OCI-LY7 (cell line): ENCODE measurements around the gene OR6J1.
A peak's percentile ranks its signal among the peaks of the same experiment; 100 is the strongest.

ENCODE experiments used
- EZH2phosphoT487 ChIP-seq: fragments of 200-600 bp; sonication (generic); IDR thresholded peaks from 2 replicates; pipeline ENCODE4 v1.6.1; 2018; ENCODE audit warnings: low read depth, borderline replicate concordance, mild to moderate bottlenecking, mixed run types, antibody characterized with exemption, low read length, moderate library complexity, mixed read lengths
- TF ChIP-seq, protein P1 (sequence below): fragments of 200-600 bp; sonication (generic); conservative IDR thresholded peaks from 2 replicates; pipeline ENCODE4 v1.5.1; 2014; ENCODE audit warnings: mild to moderate bottlenecking, antibody characterized with exemption, low read length, moderate library complexity, mixed read lengths

DNA sequence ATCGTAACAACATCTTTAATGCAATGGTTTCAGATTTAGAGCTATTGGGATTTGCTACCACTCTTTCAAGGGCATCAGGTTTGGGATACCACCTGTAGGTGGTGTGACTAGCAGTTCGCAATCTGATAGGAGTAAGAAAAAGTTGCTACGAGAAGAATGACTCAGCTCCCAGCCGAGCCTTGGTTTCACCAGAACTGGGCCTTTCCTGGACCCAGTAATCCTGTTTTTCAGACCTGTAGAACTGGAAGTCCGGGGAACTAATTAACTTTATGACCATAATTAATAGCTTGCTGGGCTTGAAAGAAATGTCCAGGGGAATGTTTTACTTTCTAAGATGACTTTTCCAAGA, 45.3 kb downstream of the OR6J1 start:
- TF ChIP-seq, protein P1, sequence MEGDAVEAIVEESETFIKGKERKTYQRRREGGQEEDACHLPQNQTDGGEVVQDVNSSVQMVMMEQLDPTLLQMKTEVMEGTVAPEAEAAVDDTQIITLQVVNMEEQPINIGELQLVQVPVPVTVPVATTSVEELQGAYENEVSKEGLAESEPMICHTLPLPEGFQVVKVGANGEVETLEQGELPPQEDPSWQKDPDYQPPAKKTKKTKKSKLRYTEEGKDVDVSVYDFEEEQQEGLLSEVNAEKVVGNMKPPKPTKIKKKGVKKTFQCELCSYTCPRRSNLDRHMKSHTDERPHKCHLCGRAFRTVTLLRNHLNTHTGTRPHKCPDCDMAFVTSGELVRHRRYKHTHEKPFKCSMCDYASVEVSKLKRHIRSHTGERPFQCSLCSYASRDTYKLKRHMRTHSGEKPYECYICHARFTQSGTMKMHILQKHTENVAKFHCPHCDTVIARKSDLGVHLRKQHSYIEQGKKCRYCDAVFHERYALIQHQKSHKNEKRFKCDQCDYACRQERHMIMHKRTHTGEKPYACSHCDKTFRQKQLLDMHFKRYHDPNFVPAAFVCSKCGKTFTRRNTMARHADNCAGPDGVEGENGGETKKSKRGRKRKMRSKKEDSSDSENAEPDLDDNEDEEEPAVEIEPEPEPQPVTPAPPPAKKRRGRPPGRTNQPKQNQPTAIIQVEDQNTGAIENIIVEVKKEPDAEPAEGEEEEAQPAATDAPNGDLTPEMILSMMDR = peak; percentile 66
- TF ChIP-seq EZH2phosphoT487 = no peak
